HL-60 (cell line): ENCODE measurements around the gene PRSS35.

Experiments
- CTCF ChIP-seq: IDR thresholded peaks from one replicate; pipeline ENCODE4 v1.5.1; 2011; ENCODE audit warnings: low read length, control low read depth, inconsistent platforms; ENCODE audit not compliant: insufficient read depth
- POLR2AphosphoS5 ChIP-seq: IDR thresholded peaks from 2 replicates; pipeline ENCODE4 v1.6.1; 2012; ENCODE audit warnings: low read depth
- REST ChIP-seq: IDR thresholded peaks from 2 replicates; pipeline ENCODE4 v1.6.1; 2012; ENCODE audit warnings: low read depth; ENCODE audit not compliant: insufficient replicate concordance

GRCh38 chr6:83463886-83464285 is 48.4 kb upstream of the PRSS35 start:
- TF ChIP-seq CTCF: no peak
- no peak for TF ChIP-seq POLR2AphosphoS5
- TF ChIP-seq REST: no peak
